Astrocyte of the cerebellum (primary cell): ENCODE data around the gene KRT14.
"Not testable (repeated sequence)": the region's sequence is repeated elsewhere in the genome, so short reads cannot be mapped to it uniquely, and the experiment has no call there.

Experiments
- DNase-seq: peaks from one replicate; pipeline ENCODE4 v3.0.0-alpha.2; 2011; ENCODE audit warnings: low read depth
- H3K4me3 ChIP-seq: 2 replicates; pipeline ENCODE4 v1.5.1; 2011; ENCODE audit warnings: mild to moderate bottlenecking, low read depth, low read length, moderate library complexity
- CTCF ChIP-seq: IDR thresholded peaks from 2 replicates; pipeline ENCODE4 v1.5.1; 2012; ENCODE audit warnings: low read length, low read depth, moderate library complexity, mild to moderate bottlenecking; ENCODE audit errors: missing control alignments
- in situ Hi-C: cut with HindIII; loops from 2 replicates; pipeline ENCODE4 v1.10.0; 2017; ENCODE audit warnings: low sequenced_read_pairs

KRT14 gene

GRCh38 chr17:41631025-41631897 is 44.6 kb upstream of the KRT14 start:
- H3K4me3 ChIP-seq = no peak overlapping the region
- no peak for TF ChIP-seq CTCF
- in situ Hi-C loops = no loop called here
- no peak for DNase-seq

GRCh38 chr17:41629826-41630670 is 43.4 kb upstream of the KRT14 start:
- no peak for TF ChIP-seq CTCF
- no peak overlapping the region for H3K4me3 ChIP-seq
- no peak for DNase-seq
- in situ Hi-C loops = no loop called here

- H3K4me3 ChIP-seq = no peak overlapping the region
- in situ Hi-C loops = no loop called here
- TF ChIP-seq CTCF = no peak
- no peak for DNase-seq
Measured at GRCh38 chr17:41629316-41629715, 42.6 kb upstream of the KRT14 start.

GRCh38 chr17:41628621-41629255 is 42.0 kb upstream of the KRT14 start:
- DNase-seq, in situ Hi-C loops, H3K4me3 ChIP-seq: not testable (repeated sequence)

GRCh38 chr17:41628073-41628370 is 41.3 kb upstream of the KRT14 start:
- DNase-seq, in situ Hi-C loops, H3K4me3 ChIP-seq: not testable (repeated sequence)

GRCh38 chr17:41627316-41628072 is 40.8 kb upstream of the KRT14 start:
- in situ Hi-C loops = no loop called here
- no peak for TF ChIP-seq CTCF
- no peak overlapping the region for H3K4me3 ChIP-seq
- no peak for DNase-seq

GRCh38 chr17:41626914-41627295 is 40.2 kb upstream of the KRT14 start:
- in situ Hi-C loops, DNase-seq: not testable (repeated sequence)

GRCh38 chr17:41626028-41626913 is 39.6 kb upstream of the KRT14 start:
- DNase-seq, in situ Hi-C loops, H3K4me3 ChIP-seq: not testable (repeated sequence)

More at GRCh38 chr17:41626914-41627295, 40.2 kb upstream of the KRT14 start:
- H3K4me3 ChIP-seq = not testable (repeated sequence)
